ENCODE results near the gene CREB3L1.

GRCh38 chr11:46306296-46306853 is 28.9 kb downstream of the CREB3L1 start:
- no peak for TF ChIP-seq EZH2 (IDR thresholded peaks at IDR 0.05)
- TF ChIP-seq POLR2AphosphoS5 (IDR thresholded peaks at IDR 0.05; ENCODE audit: borderline replicate concordance, low read depth, low read length): no peak
- TF ChIP-seq FOXP2 (optimal IDR thresholded peaks at IDR 0.05; ENCODE audit: control extremely low read depth, extremely low read length, insufficient read depth): no peak

Measured in SK-N-MC (cell line).